H1 (cell line): ENCODE results near the gene CDPF1. TPM values are rescaled to one million over a fixed set of nuclear protein-coding genes. Genes with fewer than 3 reads are reported as not detected.

Source experiments
- CTCF ChIA-PET: fragments of 300-600 bp; sonication (Branson Sonifier 250); formaldehyde crosslinking; loops from one replicate; lab custom pipeline; 2021; ENCODE audit not compliant: partially characterized antibody; lab: Charles Lee
- POLR2A ChIA-PET: fragments of 300-600 bp; sonication (Branson Sonifier 250); formaldehyde crosslinking; loops from one replicate; lab custom pipeline; 2021; ENCODE audit warnings: inconsistent platforms; ENCODE audit not compliant: partially characterized antibody; lab: Charles Lee
- DNase-seq, 2 experiments: peaks; one replicate each; pipeline versions ENCODE4 v3.0.0 to v3.0.0-alpha.2; 2010 to 2022; ENCODE audit warnings: low spot score in 2 of 2, low read depth in 1 of 2, mixed read lengths in 1 of 2
- FAIRE-seq: peaks from 2 replicates; lab custom pipeline; 2011; peaks lifted over from hg19 to GRCh38; lab: Jason Lieb, UNC
- H2AFZ ChIP-seq: 2 replicates; pipeline ENCODE4 v1.8.1; 2012; ENCODE audit warnings: low read length, inconsistent platforms
- H2AK5ac ChIP-seq: 2 replicates; pipeline ENCODE4 v1.6.1; 2013; ENCODE audit warnings: low read depth, low read length
- H2BK120ac ChIP-seq: replicated peaks from 2 replicates; pipeline ENCODE3; 2013; ENCODE audit warnings: low read depth, low read length, inconsistent platforms
- H2BK12ac ChIP-seq: 2 replicates; pipeline ENCODE4 v1.6.1; 2013; ENCODE audit warnings: low read depth, low read length
- H2BK15ac ChIP-seq: 2 replicates; pipeline ENCODE4 v1.6.1; 2013; ENCODE audit warnings: low read length
- H2BK20ac ChIP-seq: 2 replicates; pipeline ENCODE4 v1.6.1; 2013; ENCODE audit warnings: low read length
- H2BK5ac ChIP-seq: 2 replicates; pipeline ENCODE4 v1.6.1; 2013; ENCODE audit warnings: low read depth, low read length
- H3K14ac ChIP-seq: 2 replicates; pipeline ENCODE4 v1.6.1; 2013; ENCODE audit warnings: inconsistent platforms; ENCODE audit not compliant: insufficient read length
- H3K18ac ChIP-seq: 2 replicates; pipeline ENCODE4 v1.6.1; 2013; ENCODE audit warnings: low read length; ENCODE audit errors: extremely low read depth
- H3K23ac ChIP-seq: 2 replicates; pipeline ENCODE4 v1.6.1; 2013; ENCODE audit warnings: inconsistent platforms; ENCODE audit not compliant: insufficient read length
- H3K23me2 ChIP-seq: 2 replicates; pipeline ENCODE4 v1.6.1; 2013; ENCODE audit warnings: low read depth, low read length
- H3K27ac ChIP-seq: 2 replicates; pipeline ENCODE4 v1.6.1; 2011; ENCODE audit warnings: low read depth, low read length, inconsistent platforms
- H3K27me3 ChIP-seq, 4 experiments: replicated peaks in 1 of 4; 1 replicate in 1 of 4; 2 replicates in 3 of 4; pipeline versions ENCODE4 v1.6.1 to v1.8.1; 2011 to 2013; ENCODE audit warnings: low read length in 3 of 4, mild to moderate bottlenecking in 3 of 4, inconsistent platforms in 2 of 4, mixed read lengths in 2 of 4, moderate library complexity in 1 of 4; ENCODE audit not compliant: control insufficient read depth in 3 of 4, insufficient read depth in 3 of 4; ENCODE audit errors: extremely low read depth in 1 of 4
- H3K36me3 ChIP-seq, 4 experiments: 2 replicates each; pipeline versions ENCODE4 v1.6.1 to v1.8.1; 2011 to 2013; ENCODE audit warnings: mild to moderate bottlenecking in 4 of 4, low read length in 3 of 4, moderate library complexity in 2 of 4, control low read depth in 1 of 4, inconsistent platforms in 1 of 4; ENCODE audit not compliant: insufficient read depth in 4 of 4, control insufficient read depth in 2 of 4
- H3K4ac ChIP-seq: replicated peaks from 2 replicates; pipeline ENCODE3; 2013; ENCODE audit warnings: low read length, low read depth, mixed read lengths, inconsistent platforms; ENCODE audit not compliant: insufficient read length
- H3K4me1 ChIP-seq, 4 experiments: replicated peaks in 1 of 4; 1 replicate in 1 of 4; 2 replicates in 3 of 4; pipeline versions ENCODE4 v1.6.1 to v1.8.1; 2011 to 2013; ENCODE audit warnings: low read length in 3 of 4, inconsistent platforms in 2 of 4, mixed read lengths in 1 of 4; ENCODE audit not compliant: insufficient read depth in 4 of 4, control insufficient read depth in 3 of 4
- H3K4me2 ChIP-seq, 2 experiments: 2 replicates each; pipeline versions ENCODE4 v1.6.1 to v1.8.1; 2011 to 2013; ENCODE audit warnings: low read depth in 2 of 2, low read length in 2 of 2, control low read depth in 1 of 2, inconsistent platforms in 1 of 2, mild to moderate bottlenecking in 1 of 2; ENCODE audit not compliant: insufficient read depth in 1 of 2
- H3K4me3 ChIP-seq, 4 experiments: fragments of 200-600, 300-600 bp in 1 of 4; sonication (generic), shearing (Covaris generic), sonication (Bioruptor Twin) in 1 of 4; 2 replicates each; pipeline versions ENCODE4 v1.5.1 to v1.8.1; 2011 to 2016; ENCODE audit warnings: low read length in 4 of 4, low read depth in 3 of 4, control low read depth in 2 of 4, inconsistent platforms in 2 of 4, mild to moderate bottlenecking in 2 of 4, mixed read lengths in 1 of 4, moderate library complexity in 1 of 4; ENCODE audit not compliant: insufficient read depth in 2 of 4; ENCODE audit errors: extremely low read depth in 1 of 4
- H3K56ac ChIP-seq: replicated peaks from 2 replicates; pipeline ENCODE3; 2013; ENCODE audit warnings: low read depth, mild to moderate bottlenecking, mixed read lengths, low read length, inconsistent platforms; ENCODE audit not compliant: insufficient read length
- H3K79me1 ChIP-seq: 2 replicates; pipeline ENCODE4 v1.6.1; 2013; ENCODE audit warnings: low read depth, low read length, control low read depth
- H3K79me2 ChIP-seq, 2 experiments: 2 replicates each; pipeline versions ENCODE4 v1.6.1 to v1.8.1; 2012 to 2013; ENCODE audit warnings: low read length in 2 of 2, mild to moderate bottlenecking in 2 of 2, inconsistent platforms in 1 of 2; ENCODE audit not compliant: insufficient read depth in 2 of 2, control insufficient read depth in 1 of 2
- H3K9ac ChIP-seq, 4 experiments: replicated peaks in 1 of 4; 1 replicate in 1 of 4; 2 replicates in 3 of 4; pipeline versions ENCODE4 v1.6.1 to v1.8.1; 2011 to 2013; ENCODE audit warnings: low read depth in 3 of 4, low read length in 3 of 4, control low read depth in 2 of 4, mild to moderate bottlenecking in 2 of 4, moderate library complexity in 2 of 4, inconsistent platforms in 1 of 4; ENCODE audit errors: extremely low read depth in 1 of 4
- H3K9me3 ChIP-seq, 2 experiments: 2 replicates each; pipeline versions ENCODE4 v1.6.1 to v1.8.1; 2012 to 2013; ENCODE audit warnings: mild to moderate bottlenecking in 2 of 2, moderate library complexity in 2 of 2, control low read depth in 1 of 2, inconsistent platforms in 1 of 2, low read depth in 1 of 2, low read length in 1 of 2, mixed read lengths in 1 of 2; ENCODE audit not compliant: insufficient read depth in 2 of 2
- H4K20me1 ChIP-seq, 2 experiments: replicated peaks in 1 of 2; 2 replicates each; pipeline versions ENCODE3 to v1.8.1; 2011 to 2013; ENCODE audit warnings: inconsistent platforms in 2 of 2, low read length in 2 of 2, mild to moderate bottlenecking in 1 of 2; ENCODE audit not compliant: insufficient read depth in 2 of 2, control insufficient read depth in 1 of 2
- H4K5ac ChIP-seq: 2 replicates; pipeline ENCODE4 v1.6.1; 2013; ENCODE audit warnings: low read length, low read depth, mixed read lengths, inconsistent platforms; ENCODE audit not compliant: insufficient read length
- H4K8ac ChIP-seq: 2 replicates; pipeline ENCODE4 v1.8.0; 2013; ENCODE audit warnings: mild to moderate bottlenecking, moderate library complexity, low read length, inconsistent platforms; ENCODE audit not compliant: insufficient read depth; ENCODE audit errors: extremely low read depth
- H4K91ac ChIP-seq: replicated peaks from 2 replicates; pipeline ENCODE3; 2013; ENCODE audit warnings: low read length, mixed read lengths, inconsistent platforms; ENCODE audit not compliant: insufficient read length
- CBX8 ChIP-seq: fragments of 300-800, 300-1000 bp; sonication (generic); IDR thresholded peaks from 2 replicates; pipeline ENCODE4 v1.7.1; 2016; ENCODE audit warnings: low read depth, low read length, borderline replicate concordance
- CHD2 ChIP-seq: IDR thresholded peaks from 2 replicates; pipeline ENCODE4 v1.6.1; 2012; ENCODE audit warnings: low read length, improper control_type of control experiment
- EP300 ChIP-seq, 2 experiments: IDR thresholded peaks; 1 replicate in 1 of 2; 2 replicates in 1 of 2; pipeline ENCODE4 v1.6.1; 2011 to 2012; ENCODE audit warnings: low read depth in 2 of 2, low read length in 2 of 2, mild to moderate bottlenecking in 2 of 2, borderline replicate concordance in 1 of 2, inconsistent platforms in 1 of 2, moderate library complexity in 1 of 2
- GABPA ChIP-seq: IDR thresholded peaks from 2 replicates; pipeline ENCODE4 v1.6.1; 2011; ENCODE audit warnings: mild to moderate bottlenecking, low read length, moderate library complexity, borderline replicate concordance; ENCODE audit not compliant: insufficient read depth
- KDM5A ChIP-seq: fragments of 200-600 bp; IDR thresholded peaks from 2 replicates; pipeline ENCODE4 v1.7.1; 2012; ENCODE audit warnings: mild to moderate bottlenecking, low read length, inconsistent platforms, mixed read lengths
- NRF1 ChIP-seq: IDR thresholded peaks from 2 replicates; pipeline ENCODE4 v1.6.1; 2011; ENCODE audit warnings: mild to moderate bottlenecking, low read depth, low read length, improper control_type of control experiment
- POLR2A ChIP-seq, 2 experiments: IDR thresholded peaks; 1 replicate in 1 of 2; 2 replicates in 1 of 2; pipeline ENCODE4 v1.6.1; 2011; ENCODE audit warnings: low read depth in 2 of 2, low read length in 2 of 2, mild to moderate bottlenecking in 2 of 2; ENCODE audit errors: control extremely low read depth in 1 of 2
- SUZ12 ChIP-seq: fragments of 200-600 bp; sonication (generic); IDR thresholded peaks from 2 replicates; pipeline ENCODE4 v1.6.1; 2012; ENCODE audit warnings: mild to moderate bottlenecking, inconsistent platforms, low read length, moderate library complexity, mixed read lengths
- TBP ChIP-seq: IDR thresholded peaks from 2 replicates; pipeline ENCODE4 v1.6.1; 2011; ENCODE audit warnings: low read depth, low read length, improper control_type of control experiment
- TEAD4 ChIP-seq: IDR thresholded peaks from 2 replicates; pipeline ENCODE4 v1.6.1; 2012; ENCODE audit warnings: low read depth, low read length, inconsistent platforms, mixed read lengths
- WGBS, 2 experiments: shearing (Covaris generic) in 1 of 2; methylation state at CpG; one replicate each; pipeline versions ENCODE4 v1.1.6 to v1.1.7; 2013 to 2015; ENCODE audit warnings: low lambda C conversion rate in 2 of 2, mixed read lengths in 2 of 2, inconsistent platforms in 1 of 2, low coverage in 1 of 2, missing lambda C conversion rate in 1 of 2; ENCODE audit not compliant: insufficient replicate concordance in 2 of 2, insufficient coverage in 1 of 2, insufficient read length in 1 of 2; ENCODE audit errors: extremely low coverage in 1 of 2, missing lambda C conversion rate in 1 of 2; 5-methylcytosine and 5-hydroxymethylcytosine counted together
- polyA plus RNA-seq, 7 experiments: library from polyadenylated mRNA; depleted of rRNA in 3 of 7; stranded (reverse) in 5 of 7; unstranded in 2 of 7; fragments of >200 nt in 5 of 7; fragments of 200-250 nt in 2 of 7; gene quantifications; 1 replicate in 5 of 7; 2 replicates in 1 of 7; 4 replicates in 1 of 7; pipeline versions ENCODE4 v1.2.1 to v1.2.3, GENCODE V29; 2011 to 2013; ENCODE audit warnings: missing spikeins in 2 of 7, mixed read lengths in 2 of 7
- total RNA-seq: library from RNA; stranded (reverse); fragmentation: NEBNext Ultra II Directional; extraction: Animal tissue kit (Norgen Biotek cat#: 25700); gene quantifications from 2 replicates; pipeline ENCODE4 v1.2.1, GENCODE V29; 2021

The CDPF1 gene
- total and polyA plus RNA-seq, 2 of the 8 experiments (the other 6 are each of a cell fraction or from before 2014, with no cell fraction given) = 9.7 to 13.7 TPM

GRCh38 chr22:46242076-46242475 lies 8.0 kb downstream of the CDPF1 start:
- no peaks in the 10 kb centered on the region for H3K23me2 ChIP-seq
- no peak overlapping the region for H4K8ac ChIP-seq
- H3K18ac ChIP-seq = no peak overlapping the region
- no peak overlapping the region for H4K5ac ChIP-seq
- H2AK5ac ChIP-seq = no peak overlapping the region
- H3K9me3 ChIP-seq = no peaks in the 10 kb centered on the region
- peaks cover 0 to 3% (median 0%) of the 10 kb centered on the region in 4 experiments; a peak in 1 of 8 replicates for H3K36me3 ChIP-seq
- no peak overlapping the region for H4K91ac ChIP-seq
- FAIRE-seq (no peak), DNase-seq (no peak)
- H3K4me1 ChIP-seq = no peaks in the 10 kb centered on the region
- no peak overlapping the region for H2BK15ac ChIP-seq
- H3K4me3 ChIP-seq = no peak overlapping the region
- no peaks in the 10 kb centered on the region for H3K79me1 ChIP-seq
- H2AFZ ChIP-seq = no peak overlapping the region
- H3K14ac ChIP-seq = no peak overlapping the region
- H3K4ac ChIP-seq = no peak overlapping the region
- 89% methylated on average over 10 of the region's 10 CpGs; no CpG with 5 or more reads in 1 of the 2 experiments for WGBS, 2 experiments
- no peak overlapping the region for H3K56ac ChIP-seq
- no peak overlapping the region for H2BK20ac ChIP-seq
- POLR2A ChIA-PET = no interaction called here
- H4K20me1 ChIP-seq = no peaks in the 10 kb centered on the region
- no peak overlapping the region for H3K23ac ChIP-seq
- CTCF ChIA-PET = interaction anchor here (1.0 kb wide), 1 partner anchor 109 kb away, joined by 4 read pairs; no protein-coding TSS in a partner anchor
- no peak overlapping the region for H2BK120ac ChIP-seq
- no peak overlapping the region for H3K27ac ChIP-seq
- no peak overlapping the region for H3K9ac ChIP-seq
- H3K27me3 ChIP-seq = no peaks in the 10 kb centered on the region; a peak in 1 of 7 replicates
- no peak overlapping the region for H2BK5ac ChIP-seq
- no peaks in the 10 kb centered on the region for H3K79me2 ChIP-seq
- H2BK12ac ChIP-seq = no peak overlapping the region
- no peak overlapping the region for H3K4me2 ChIP-seq
- TF ChIP-seq TEAD4 (no peak), SUZ12 (no peak), CBX8 (no peak), KDM5A (no peak), EP300 (IDR thresholded peaks at IDR 0.05; ENCODE audit: borderline replicate concordance in 1 of 2, low read depth in 2 of 2, low read length in 2 of 2) (no peak), CHD2 (no peak), TBP (no peak), GABPA (no peak), NRF1 (no peak), POLR2A (IDR thresholded peaks at IDR 0.05; ENCODE audit: control extremely low read depth in 1 of 2, low read depth in 2 of 2, low read length in 2 of 2) (no peak)
